Measurements from ENCODE around the gene SRGAP2C.
"Not testable (repeated sequence)": the region's sequence is repeated elsewhere in the genome, so short reads cannot be mapped to it uniquely, and the experiment has no call there.

DNA sequence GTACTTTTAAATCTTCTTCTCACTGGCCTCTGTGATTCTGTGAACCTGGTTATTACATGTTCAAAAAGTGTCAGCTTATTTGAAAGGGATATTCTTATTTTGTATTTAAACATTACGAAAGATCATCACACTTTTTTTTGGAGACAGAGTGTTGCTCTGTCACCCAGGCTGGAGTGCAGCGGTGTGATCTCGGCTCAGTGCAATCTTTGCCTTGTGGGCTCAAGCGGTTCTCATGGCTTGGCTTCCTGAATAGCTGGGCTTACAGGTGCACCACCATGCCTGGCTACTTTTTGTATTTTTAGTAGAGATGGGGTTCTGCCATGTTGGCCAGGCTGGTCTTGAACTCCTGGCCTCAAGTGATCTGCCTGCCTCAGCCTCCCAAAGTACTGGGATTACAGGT is 82.3 kb downstream of the SRGAP2C start:
- TF ChIP-seq, protein P1, sequence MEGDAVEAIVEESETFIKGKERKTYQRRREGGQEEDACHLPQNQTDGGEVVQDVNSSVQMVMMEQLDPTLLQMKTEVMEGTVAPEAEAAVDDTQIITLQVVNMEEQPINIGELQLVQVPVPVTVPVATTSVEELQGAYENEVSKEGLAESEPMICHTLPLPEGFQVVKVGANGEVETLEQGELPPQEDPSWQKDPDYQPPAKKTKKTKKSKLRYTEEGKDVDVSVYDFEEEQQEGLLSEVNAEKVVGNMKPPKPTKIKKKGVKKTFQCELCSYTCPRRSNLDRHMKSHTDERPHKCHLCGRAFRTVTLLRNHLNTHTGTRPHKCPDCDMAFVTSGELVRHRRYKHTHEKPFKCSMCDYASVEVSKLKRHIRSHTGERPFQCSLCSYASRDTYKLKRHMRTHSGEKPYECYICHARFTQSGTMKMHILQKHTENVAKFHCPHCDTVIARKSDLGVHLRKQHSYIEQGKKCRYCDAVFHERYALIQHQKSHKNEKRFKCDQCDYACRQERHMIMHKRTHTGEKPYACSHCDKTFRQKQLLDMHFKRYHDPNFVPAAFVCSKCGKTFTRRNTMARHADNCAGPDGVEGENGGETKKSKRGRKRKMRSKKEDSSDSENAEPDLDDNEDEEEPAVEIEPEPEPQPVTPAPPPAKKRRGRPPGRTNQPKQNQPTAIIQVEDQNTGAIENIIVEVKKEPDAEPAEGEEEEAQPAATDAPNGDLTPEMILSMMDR (IDR thresholded peaks at IDR 0.05) = not testable (repeated sequence)
- not testable (repeated sequence) for TF ChIP-seq POLR2A (IDR thresholded peaks at IDR 0.05)

Measured in right lobe of liver (tissue), 4 donors.